ENCODE data around the gene CDH4. TPM values are rescaled to one million over a fixed set of nuclear protein-coding genes. Genes with fewer than 3 reads are reported as not detected.
A peak's percentile ranks its signal among the peaks of the same experiment; 100 is the strongest.

CDH4 gene
- total and polyA plus RNA-seq, 8 donors, result under 0.01 to 2.2 (median 0.11) TPM; not detected in 2

DNA sequence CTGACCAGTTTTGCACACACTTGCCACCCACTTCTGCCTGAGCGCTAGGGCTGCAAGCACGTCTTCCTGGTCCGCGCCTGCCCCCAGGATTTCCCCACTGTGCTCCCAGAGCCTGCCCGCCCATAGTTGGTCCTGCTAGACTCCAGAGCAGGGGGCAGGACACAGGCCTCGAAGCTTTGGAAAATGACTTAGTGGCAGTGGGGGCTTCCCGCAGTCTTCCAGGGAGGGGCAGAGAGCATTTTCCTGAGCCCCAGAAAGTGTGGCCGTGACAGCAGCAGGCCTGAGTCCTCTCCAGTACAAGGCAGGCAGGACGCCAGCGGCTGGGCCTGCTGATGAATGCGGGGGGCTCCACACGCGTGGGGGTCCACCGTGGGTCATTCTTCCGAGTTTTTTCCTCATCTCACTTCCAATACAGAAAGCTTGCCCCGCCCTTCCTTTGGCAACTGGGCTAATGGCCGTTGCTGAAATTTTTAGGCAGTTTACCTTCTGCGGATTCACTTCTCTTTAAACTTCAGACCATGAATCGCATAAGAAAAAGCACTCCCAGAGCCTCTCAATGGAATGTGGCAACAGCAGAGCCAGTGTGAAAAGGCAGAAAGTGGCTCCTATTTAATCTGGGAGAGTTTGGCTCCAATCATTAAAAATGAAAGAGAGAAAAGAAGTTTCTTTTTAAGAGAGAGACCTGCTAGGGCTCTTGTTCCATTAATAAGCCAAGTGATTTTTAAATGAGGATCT, 383.8 kb downstream of the CDH4 start:
- Histone ChIP-seq H3K4me1 (no peaks in the 10 kb centered on the region), H3K4me3 (no peak overlapping the region), H3K36me3 (no peaks in the 10 kb centered on the region), H3K27ac (no peak overlapping the region), H3K27me3 (peaks cover 0 to 79% (median 0%) of the 10 kb centered on the region in 3 donors), H3K9me3 (peaks cover 0 to 8% (median 3%) of the 10 kb centered on the region in 4 donors)
- DNase-seq, result no peak
- TF ChIP-seq, protein P1, sequence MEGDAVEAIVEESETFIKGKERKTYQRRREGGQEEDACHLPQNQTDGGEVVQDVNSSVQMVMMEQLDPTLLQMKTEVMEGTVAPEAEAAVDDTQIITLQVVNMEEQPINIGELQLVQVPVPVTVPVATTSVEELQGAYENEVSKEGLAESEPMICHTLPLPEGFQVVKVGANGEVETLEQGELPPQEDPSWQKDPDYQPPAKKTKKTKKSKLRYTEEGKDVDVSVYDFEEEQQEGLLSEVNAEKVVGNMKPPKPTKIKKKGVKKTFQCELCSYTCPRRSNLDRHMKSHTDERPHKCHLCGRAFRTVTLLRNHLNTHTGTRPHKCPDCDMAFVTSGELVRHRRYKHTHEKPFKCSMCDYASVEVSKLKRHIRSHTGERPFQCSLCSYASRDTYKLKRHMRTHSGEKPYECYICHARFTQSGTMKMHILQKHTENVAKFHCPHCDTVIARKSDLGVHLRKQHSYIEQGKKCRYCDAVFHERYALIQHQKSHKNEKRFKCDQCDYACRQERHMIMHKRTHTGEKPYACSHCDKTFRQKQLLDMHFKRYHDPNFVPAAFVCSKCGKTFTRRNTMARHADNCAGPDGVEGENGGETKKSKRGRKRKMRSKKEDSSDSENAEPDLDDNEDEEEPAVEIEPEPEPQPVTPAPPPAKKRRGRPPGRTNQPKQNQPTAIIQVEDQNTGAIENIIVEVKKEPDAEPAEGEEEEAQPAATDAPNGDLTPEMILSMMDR (IDR thresholded peaks at IDR 0.05), result no peak
- TF ChIP-seq POLR2AphosphoS5 (IDR thresholded peaks at IDR 0.05) (no peak), EP300 (IDR thresholded peaks at IDR 0.05) (no peak), POLR2A (IDR thresholded peaks at IDR 0.05) (no peak)
- WGBS, 5 donors, result 61 to 75% (median 68%) methylated on average over 12 to 19 of the region's 19 CpGs
- intact Hi-C loops (cut with DNase I; ENCODE audit: low total_unique reads), result no loop called here

DNA sequence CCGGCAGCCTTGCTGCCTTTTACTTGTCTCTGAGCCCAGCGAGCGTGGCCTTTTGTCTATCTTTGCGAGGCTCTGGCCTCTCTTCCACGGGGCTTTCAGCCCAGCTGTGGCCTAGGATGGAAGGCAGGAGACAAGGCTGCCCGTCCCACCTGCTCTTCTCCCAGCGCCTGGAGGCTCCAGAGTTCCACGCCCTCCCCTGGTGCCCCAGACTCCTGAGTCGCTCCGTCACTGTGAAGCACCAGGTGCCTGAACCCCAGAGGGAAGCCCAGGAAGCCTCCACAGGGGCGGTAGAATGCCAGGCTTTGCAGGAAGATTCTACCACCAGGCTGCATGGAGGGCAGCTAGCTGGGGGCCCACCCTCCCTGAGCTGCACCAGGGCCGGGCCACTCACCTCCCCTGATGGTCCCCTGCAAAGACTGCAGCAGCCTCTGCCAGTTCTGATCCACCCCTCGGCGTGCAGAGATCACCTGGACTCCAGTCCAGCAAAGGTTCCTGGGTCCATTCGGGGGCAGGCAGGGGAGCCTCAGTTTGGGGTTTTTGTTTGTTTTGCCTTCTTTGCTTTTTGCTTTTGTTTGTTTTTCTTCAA, 384.6 kb downstream of the CDH4 start:
- H3K27ac ChIP-seq, result no peak overlapping the region
- H3K27me3 ChIP-seq, result peaks cover 0 to 79% (median 0%) of the 10 kb centered on the region in 3 donors
- H3K36me3 ChIP-seq, result no peaks in the 10 kb centered on the region
- intact Hi-C loops (cut with DNase I; ENCODE audit: low total_unique reads), result no loop called here
- no peak for TF ChIP-seq EP300 (IDR thresholded peaks at IDR 0.05)
- TF ChIP-seq POLR2AphosphoS5 (IDR thresholded peaks at IDR 0.05), result no peak
- TF ChIP-seq, protein P1 (IDR thresholded peaks at IDR 0.05), result no peak
- TF ChIP-seq POLR2A (IDR thresholded peaks at IDR 0.05), result no peak
- no peak overlapping the region for H3K4me3 ChIP-seq
- WGBS, 5 donors, result 59 to 72% (median 64%) methylated on average over 15 of the region's 15 CpGs
- DNase-seq, result no peak
- H3K4me1 ChIP-seq, result no peaks in the 10 kb centered on the region
- H3K9me3 ChIP-seq, result peaks cover 0 to 8% (median 3%) of the 10 kb centered on the region in 4 donors

DNA sequence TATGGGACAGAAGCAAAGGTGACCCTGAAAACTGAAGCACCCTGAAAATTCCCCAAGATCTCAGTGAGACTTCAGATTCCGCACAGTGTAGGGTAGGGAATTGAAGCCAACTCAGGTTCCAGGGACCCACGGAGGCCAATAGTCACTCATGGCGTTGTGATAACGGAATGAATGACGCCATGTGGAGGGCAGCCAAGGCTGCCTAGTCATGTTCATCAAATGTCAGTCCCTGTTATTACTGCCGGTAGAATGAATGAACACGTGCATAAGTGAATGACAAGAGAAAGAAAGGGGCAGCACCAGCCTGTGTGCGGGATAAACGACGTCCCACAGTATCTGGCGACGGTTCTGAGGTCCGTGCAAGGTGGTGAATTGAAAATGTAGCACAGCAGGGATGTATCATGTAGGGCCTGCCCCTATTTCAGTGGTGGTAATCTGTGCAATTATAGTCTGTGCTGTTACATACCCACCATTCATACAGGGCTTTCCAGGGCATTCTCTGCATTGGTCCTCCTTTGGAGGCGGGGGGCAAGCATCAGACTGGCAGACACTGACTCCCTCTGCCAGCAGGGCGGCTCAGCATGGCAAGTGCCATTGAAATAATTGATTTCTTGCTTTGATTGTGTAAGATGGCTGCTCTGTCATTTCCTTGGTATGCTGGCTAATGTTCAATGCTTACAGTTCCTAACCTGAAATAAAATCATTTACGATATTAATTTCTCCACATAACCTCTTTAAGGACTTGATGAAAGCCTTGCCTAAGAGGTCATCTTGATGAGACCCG, 386.9 kb downstream of the CDH4 start:
- Histone ChIP-seq H3K27me3 (peaks cover 0 to 74% (median 0%) of the 10 kb centered on the region in 3 donors), H3K9me3 (peaks cover 0 to 22% (median 13%) of the 10 kb centered on the region in 4 donors), H3K4me1 (no peaks in the 10 kb centered on the region), H3K36me3 (no peaks in the 10 kb centered on the region), H3K4me3 (no peak overlapping the region), H3K27ac (no peak overlapping the region)
- DNase-seq, result no peak
- 78 to 88% (median 83%) methylated on average over 17 of the region's 17 CpGs for WGBS, 5 donors
- TF ChIP-seq POLR2A (IDR thresholded peaks at IDR 0.05) (no peak), EP300 (IDR thresholded peaks at IDR 0.05) (no peak), POLR2AphosphoS5 (IDR thresholded peaks at IDR 0.05) (no peak)
- TF ChIP-seq, protein P1 (IDR thresholded peaks at IDR 0.05), result no peak
- intact Hi-C loops (cut with DNase I; ENCODE audit: low total_unique reads), result no loop called here

DNA sequence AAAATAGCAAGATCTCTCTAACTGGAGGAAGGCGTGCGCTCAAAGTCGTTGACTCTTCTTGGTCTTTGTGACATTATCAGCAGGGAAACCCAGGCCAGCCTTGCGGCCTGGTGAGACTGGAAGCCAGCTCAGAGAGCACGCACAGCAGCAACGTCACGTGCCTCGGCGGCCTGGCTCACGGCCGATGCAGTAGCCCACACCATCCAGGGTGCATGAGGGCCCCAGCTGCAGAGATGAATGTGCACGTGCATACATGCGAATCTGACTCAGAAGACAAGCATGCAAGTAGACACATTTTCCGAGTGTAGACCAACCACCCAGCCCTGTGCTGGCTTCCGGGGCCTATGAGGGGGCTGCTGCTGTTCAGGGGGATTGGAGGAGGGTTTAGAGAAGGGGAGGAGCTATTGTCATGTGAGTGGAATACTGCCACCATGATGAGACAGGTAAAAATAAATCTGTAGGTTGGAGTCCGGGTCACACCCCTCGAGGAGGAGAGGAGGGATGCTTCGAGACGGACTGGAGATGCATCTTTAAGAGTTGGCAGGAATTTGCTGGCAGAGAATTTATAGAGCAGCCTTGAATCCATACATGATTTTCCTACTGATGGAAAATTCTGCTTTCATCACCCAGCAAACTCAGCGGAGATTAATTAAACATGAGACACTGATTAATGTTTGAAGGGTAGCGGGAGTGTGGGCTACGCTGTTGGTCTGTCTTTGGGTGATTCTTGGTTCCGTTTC, 388.2 kb downstream of the CDH4 start:
- Histone ChIP-seq H3K4me1 (no peaks in the 10 kb centered on the region), H3K9me3 (peaks cover 0 to 21% (median 10%) of the 10 kb centered on the region in 4 donors), H3K27ac (no peak overlapping the region), H3K36me3 (no peaks in the 10 kb centered on the region), H3K27me3 (peaks cover 0 to 74% (median 0%) of the 10 kb centered on the region in 3 donors), H3K4me3 (no peak overlapping the region)
- intact Hi-C loops (cut with DNase I; ENCODE audit: low total_unique reads), result no loop called here
- TF ChIP-seq, protein P1 (IDR thresholded peaks at IDR 0.05), result no peak
- no peak for TF ChIP-seq POLR2A (IDR thresholded peaks at IDR 0.05)
- no peak for TF ChIP-seq POLR2AphosphoS5 (IDR thresholded peaks at IDR 0.05)
- TF ChIP-seq EP300 (IDR thresholded peaks at IDR 0.05), result no peak
- 69 to 77% (median 72%) methylated on average over 22 to 23 of the region's 23 CpGs for WGBS, 5 donors
- DNase-seq, result peak in 1 of 2 donors; percentile 39
